Measurements from ENCODE around the gene MGAT5. TPM values are rescaled to one million over a fixed set of nuclear protein-coding genes. Genes with fewer than 3 reads are reported as not detected.

The MGAT5 gene
- total RNA-seq, 1 experiment from 2014 or later = 52.4 TPM

DNA sequence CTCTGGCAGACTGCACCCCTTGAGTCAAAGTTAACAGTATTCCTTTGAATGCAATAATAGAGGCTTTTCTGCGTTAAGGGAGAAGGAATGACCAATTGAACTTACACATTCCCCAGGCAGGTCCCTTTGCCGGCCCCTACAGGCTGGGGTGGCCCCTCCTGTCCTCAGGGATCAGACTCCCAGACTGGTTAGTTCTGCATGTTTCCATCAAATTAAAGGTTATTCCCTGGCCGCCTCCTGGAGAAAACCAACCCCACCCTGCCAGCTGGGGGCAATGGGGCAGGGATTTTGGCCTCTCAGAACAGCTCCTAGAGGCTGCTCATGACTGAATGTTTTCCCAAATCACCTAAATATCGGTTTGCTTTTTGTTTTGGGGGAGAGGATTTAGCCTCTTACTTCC lies 199.6 kb downstream of the MGAT5 start (continued):
- TF ChIP-seq, protein P1, sequence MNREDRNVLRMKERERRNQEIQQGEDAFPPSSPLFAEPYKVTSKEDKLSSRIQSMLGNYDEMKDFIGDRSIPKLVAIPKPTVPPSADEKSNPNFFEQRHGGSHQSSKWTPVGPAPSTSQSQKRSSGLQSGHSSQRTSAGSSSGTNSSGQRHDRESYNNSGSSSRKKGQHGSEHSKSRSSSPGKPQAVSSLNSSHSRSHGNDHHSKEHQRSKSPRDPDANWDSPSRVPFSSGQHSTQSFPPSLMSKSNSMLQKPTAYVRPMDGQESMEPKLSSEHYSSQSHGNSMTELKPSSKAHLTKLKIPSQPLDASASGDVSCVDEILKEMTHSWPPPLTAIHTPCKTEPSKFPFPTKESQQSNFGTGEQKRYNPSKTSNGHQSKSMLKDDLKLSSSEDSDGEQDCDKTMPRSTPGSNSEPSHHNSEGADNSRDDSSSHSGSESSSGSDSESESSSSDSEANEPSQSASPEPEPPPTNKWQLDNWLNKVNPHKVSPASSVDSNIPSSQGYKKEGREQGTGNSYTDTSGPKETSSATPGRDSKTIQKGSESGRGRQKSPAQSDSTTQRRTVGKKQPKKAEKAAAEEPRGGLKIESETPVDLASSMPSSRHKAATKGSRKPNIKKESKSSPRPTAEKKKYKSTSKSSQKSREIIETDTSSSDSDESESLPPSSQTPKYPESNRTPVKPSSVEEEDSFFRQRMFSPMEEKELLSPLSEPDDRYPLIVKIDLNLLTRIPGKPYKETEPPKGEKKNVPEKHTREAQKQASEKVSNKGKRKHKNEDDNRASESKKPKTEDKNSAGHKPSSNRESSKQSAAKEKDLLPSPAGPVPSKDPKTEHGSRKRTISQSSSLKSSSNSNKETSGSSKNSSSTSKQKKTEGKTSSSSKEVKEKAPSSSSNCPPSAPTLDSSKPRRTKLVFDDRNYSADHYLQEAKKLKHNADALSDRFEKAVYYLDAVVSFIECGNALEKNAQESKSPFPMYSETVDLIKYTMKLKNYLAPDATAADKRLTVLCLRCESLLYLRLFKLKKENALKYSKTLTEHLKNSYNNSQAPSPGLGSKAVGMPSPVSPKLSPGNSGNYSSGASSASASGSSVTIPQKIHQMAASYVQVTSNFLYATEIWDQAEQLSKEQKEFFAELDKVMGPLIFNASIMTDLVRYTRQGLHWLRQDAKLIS (CRISPR knock-in tag; IDR thresholded peaks at IDR 0.05; ENCODE audit: borderline replicate concordance) = no peak
- TF ChIP-seq ZNF423 (CRISPR knock-in tag; IDR thresholded peaks at IDR 0.05) (no peak), NR1H2 (CRISPR knock-in tag; IDR thresholded peaks at IDR 0.05) (no peak), OVOL2 (CRISPR knock-in tag; IDR thresholded peaks at IDR 0.05; ENCODE audit: borderline replicate concordance) (no peak), CBFB (CRISPR knock-in tag; IDR thresholded peaks at IDR 0.05; ENCODE audit: low read depth) (no peak), ZBTB21 (CRISPR knock-in tag; IDR thresholded peaks at IDR 0.05; ENCODE audit: borderline replicate concordance) (no peak)
- TF ChIP-seq, protein P2, sequence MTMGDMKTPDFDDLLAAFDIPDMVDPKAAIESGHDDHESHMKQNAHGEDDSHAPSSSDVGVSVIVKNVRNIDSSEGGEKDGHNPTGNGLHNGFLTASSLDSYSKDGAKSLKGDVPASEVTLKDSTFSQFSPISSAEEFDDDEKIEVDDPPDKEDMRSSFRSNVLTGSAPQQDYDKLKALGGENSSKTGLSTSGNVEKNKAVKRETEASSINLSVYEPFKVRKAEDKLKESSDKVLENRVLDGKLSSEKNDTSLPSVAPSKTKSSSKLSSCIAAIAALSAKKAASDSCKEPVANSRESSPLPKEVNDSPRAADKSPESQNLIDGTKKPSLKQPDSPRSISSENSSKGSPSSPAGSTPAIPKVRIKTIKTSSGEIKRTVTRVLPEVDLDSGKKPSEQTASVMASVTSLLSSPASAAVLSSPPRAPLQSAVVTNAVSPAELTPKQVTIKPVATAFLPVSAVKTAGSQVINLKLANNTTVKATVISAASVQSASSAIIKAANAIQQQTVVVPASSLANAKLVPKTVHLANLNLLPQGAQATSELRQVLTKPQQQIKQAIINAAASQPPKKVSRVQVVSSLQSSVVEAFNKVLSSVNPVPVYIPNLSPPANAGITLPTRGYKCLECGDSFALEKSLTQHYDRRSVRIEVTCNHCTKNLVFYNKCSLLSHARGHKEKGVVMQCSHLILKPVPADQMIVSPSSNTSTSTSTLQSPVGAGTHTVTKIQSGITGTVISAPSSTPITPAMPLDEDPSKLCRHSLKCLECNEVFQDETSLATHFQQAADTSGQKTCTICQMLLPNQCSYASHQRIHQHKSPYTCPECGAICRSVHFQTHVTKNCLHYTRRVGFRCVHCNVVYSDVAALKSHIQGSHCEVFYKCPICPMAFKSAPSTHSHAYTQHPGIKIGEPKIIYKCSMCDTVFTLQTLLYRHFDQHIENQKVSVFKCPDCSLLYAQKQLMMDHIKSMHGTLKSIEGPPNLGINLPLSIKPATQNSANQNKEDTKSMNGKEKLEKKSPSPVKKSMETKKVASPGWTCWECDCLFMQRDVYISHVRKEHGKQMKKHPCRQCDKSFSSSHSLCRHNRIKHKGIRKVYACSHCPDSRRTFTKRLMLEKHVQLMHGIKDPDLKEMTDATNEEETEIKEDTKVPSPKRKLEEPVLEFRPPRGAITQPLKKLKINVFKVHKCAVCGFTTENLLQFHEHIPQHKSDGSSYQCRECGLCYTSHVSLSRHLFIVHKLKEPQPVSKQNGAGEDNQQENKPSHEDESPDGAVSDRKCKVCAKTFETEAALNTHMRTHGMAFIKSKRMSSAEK (CRISPR knock-in tag; IDR thresholded peaks at IDR 0.05; ENCODE audit: borderline replicate concordance) = no peak

DNA sequence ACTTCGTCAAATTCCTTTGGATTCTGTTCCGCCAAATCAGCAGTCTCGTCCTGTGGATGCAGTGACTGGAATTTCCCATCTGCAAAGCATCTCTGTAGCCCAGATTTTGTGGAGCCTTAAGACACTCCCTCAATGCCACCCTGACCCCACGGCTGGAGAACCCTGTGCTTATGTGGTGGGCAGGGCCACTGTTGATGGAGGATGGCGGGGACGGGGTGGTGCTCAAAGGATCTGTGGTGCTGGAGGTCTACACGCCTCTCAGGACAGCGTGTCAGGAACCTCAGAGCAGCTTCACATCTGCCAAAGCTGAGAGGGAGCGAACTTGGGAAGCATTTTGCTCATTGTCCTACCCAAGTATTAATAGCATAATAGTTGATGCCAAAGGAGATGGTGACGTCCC lies 200.1 kb downstream of the MGAT5 start:
- POLR2A ChIA-PET = no interaction called here
- Mint-ChIP-seq H3K36me3 (no peaks in the 10 kb centered on the region; the same call in 1 of the 2 replicates), H3K4me3 (no peak overlapping the region), H3K27me3 (ENCODE audit: low read depth) (no peaks in the 10 kb centered on the region), H3K27ac (no peak overlapping the region), H3K4me1 (peaks cover 10% of the 10 kb centered on the region), H3K9me3 (no peaks in the 10 kb centered on the region)
- TF ChIP-seq, protein P1 (CRISPR knock-in tag; IDR thresholded peaks at IDR 0.05; ENCODE audit: borderline replicate concordance) = no peak
- TF ChIP-seq JAZF1 (CRISPR knock-in tag; IDR thresholded peaks at IDR 0.05) (no peak), TP53 (CRISPR knock-in tag; IDR thresholded peaks at IDR 0.05) (no peak), MXD4 (CRISPR knock-in tag; IDR thresholded peaks at IDR 0.05; ENCODE audit: borderline replicate concordance) (no peak), TCF7 (CRISPR knock-in tag; IDR thresholded peaks at IDR 0.05; ENCODE audit: low read depth) (no peak), NFATC4 (CRISPR knock-in tag; IDR thresholded peaks at IDR 0.05) (no peak), PRRX2 (CRISPR knock-in tag; IDR thresholded peaks at IDR 0.05) (no peak), KAT7 (CRISPR knock-in tag; IDR thresholded peaks at IDR 0.05; ENCODE audit: borderline replicate concordance) (no peak)
- TF ChIP-seq, protein P3, sequence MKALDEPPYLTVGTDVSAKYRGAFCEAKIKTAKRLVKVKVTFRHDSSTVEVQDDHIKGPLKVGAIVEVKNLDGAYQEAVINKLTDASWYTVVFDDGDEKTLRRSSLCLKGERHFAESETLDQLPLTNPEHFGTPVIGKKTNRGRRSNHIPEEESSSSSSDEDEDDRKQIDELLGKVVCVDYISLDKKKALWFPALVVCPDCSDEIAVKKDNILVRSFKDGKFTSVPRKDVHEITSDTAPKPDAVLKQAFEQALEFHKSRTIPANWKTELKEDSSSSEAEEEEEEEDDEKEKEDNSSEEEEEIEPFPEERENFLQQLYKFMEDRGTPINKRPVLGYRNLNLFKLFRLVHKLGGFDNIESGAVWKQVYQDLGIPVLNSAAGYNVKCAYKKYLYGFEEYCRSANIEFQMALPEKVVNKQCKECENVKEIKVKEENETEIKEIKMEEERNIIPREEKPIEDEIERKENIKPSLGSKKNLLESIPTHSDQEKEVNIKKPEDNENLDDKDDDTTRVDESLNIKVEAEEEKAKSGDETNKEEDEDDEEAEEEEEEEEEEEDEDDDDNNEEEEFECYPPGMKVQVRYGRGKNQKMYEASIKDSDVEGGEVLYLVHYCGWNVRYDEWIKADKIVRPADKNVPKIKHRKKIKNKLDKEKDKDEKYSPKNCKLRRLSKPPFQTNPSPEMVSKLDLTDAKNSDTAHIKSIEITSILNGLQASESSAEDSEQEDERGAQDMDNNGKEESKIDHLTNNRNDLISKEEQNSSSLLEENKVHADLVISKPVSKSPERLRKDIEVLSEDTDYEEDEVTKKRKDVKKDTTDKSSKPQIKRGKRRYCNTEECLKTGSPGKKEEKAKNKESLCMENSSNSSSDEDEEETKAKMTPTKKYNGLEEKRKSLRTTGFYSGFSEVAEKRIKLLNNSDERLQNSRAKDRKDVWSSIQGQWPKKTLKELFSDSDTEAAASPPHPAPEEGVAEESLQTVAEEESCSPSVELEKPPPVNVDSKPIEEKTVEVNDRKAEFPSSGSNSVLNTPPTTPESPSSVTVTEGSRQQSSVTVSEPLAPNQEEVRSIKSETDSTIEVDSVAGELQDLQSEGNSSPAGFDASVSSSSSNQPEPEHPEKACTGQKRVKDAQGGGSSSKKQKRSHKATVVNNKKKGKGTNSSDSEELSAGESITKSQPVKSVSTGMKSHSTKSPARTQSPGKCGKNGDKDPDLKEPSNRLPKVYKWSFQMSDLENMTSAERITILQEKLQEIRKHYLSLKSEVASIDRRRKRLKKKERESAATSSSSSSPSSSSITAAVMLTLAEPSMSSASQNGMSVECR (CRISPR knock-in tag; IDR thresholded peaks at IDR 0.05; ENCODE audit: borderline replicate concordance) = no peak
- TF ChIP-seq, protein P4, sequence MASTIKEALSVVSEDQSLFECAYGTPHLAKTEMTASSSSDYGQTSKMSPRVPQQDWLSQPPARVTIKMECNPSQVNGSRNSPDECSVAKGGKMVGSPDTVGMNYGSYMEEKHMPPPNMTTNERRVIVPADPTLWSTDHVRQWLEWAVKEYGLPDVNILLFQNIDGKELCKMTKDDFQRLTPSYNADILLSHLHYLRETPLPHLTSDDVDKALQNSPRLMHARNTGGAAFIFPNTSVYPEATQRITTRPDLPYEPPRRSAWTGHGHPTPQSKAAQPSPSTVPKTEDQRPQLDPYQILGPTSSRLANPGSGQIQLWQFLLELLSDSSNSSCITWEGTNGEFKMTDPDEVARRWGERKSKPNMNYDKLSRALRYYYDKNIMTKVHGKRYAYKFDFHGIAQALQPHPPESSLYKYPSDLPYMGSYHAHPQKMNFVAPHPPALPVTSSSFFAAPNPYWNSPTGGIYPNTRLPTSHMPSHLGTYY (CRISPR knock-in tag; IDR thresholded peaks at IDR 0.05) = no peak
- TF ChIP-seq, protein P5, sequence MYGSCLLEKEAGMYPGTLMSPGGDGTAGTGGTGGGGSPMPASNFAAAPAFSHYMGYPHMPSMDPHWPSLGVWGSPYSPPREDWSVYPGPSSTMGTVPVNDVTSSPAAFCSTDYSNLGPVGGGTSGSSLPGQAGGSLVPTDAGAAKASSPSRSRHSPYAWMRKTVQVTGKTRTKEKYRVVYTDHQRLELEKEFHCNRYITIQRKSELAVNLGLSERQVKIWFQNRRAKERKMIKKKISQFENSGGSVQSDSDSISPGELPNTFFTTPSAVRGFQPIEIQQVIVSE (CRISPR knock-in tag; IDR thresholded peaks at IDR 0.05; ENCODE audit: borderline replicate concordance) = no peak
- DNase-seq (ENCODE audit: low spot score) (no peak), ATAC-seq (no peak)
- CTCF ChIA-PET = no interaction called here
